Fibroblast of lung (primary cell): ENCODE measurements around the gene RACK1. TPM values are rescaled to one million over a fixed set of nuclear protein-coding genes. Genes with fewer than 3 reads are reported as not detected.
"Not testable (repeated sequence)": the region's sequence is repeated elsewhere in the genome, so short reads cannot be mapped to it uniquely, and the experiment has no call there.

Experiments
- DNase-seq, 2 donors: peaks; one replicate each; pipeline versions ENCODE4 v3.0.0 to v3.0.0-alpha.2; 2010; ENCODE audit warnings: low read depth in 2 of 2
- H2AFZ ChIP-seq: 2 replicates; pipeline ENCODE4 v1.5.1; 2012; ENCODE audit warnings: low read length, control low read depth, inconsistent platforms
- H3K27ac ChIP-seq: 2 replicates; pipeline ENCODE4 v1.5.1; 2011; ENCODE audit warnings: low read length, control low read depth; ENCODE audit not compliant: insufficient read depth
- H3K27me3 ChIP-seq: 2 replicates; pipeline ENCODE4 v1.5.1; 2011; ENCODE audit warnings: mild to moderate bottlenecking, low read length; ENCODE audit not compliant: control insufficient read depth, insufficient read depth
- H3K36me3 ChIP-seq: 2 replicates; pipeline ENCODE4 v1.5.1; 2011; ENCODE audit warnings: low read length; ENCODE audit not compliant: control insufficient read depth, insufficient read depth
- H3K4me1 ChIP-seq: 2 replicates; pipeline ENCODE4 v1.5.1; 2011; ENCODE audit warnings: low read length; ENCODE audit not compliant: control insufficient read depth, insufficient read depth; ENCODE audit errors: extremely low read depth
- H3K4me2 ChIP-seq: 2 replicates; pipeline ENCODE4 v1.5.1; 2011; ENCODE audit warnings: low read length, control low read depth; ENCODE audit not compliant: insufficient read depth; ENCODE audit errors: extremely low read depth
- H3K4me3 ChIP-seq, 4 experiments: fragments of 200-600 bp in 1 of 4; sonication (generic) in 1 of 4; replicated peaks in 1 of 4; 2 replicates each; pipeline ENCODE4 v1.5.1; 2011 to 2016; ENCODE audit warnings: low read length in 4 of 4, low read depth in 3 of 4, mild to moderate bottlenecking in 3 of 4, control low read depth in 2 of 4, inconsistent platforms in 1 of 4, mixed read lengths in 1 of 4; ENCODE audit not compliant: insufficient read depth in 1 of 4; ENCODE audit errors: control extremely low read depth in 1 of 4
- H3K79me2 ChIP-seq: 2 replicates; pipeline ENCODE4 v1.5.1; 2012; ENCODE audit warnings: mild to moderate bottlenecking, low read length, inconsistent platforms; ENCODE audit not compliant: control insufficient read depth, insufficient read depth
- H3K9ac ChIP-seq: 2 replicates; pipeline ENCODE4 v1.5.1; 2011; ENCODE audit warnings: mild to moderate bottlenecking, low read length, control low read depth; ENCODE audit not compliant: insufficient read depth
- H3K9me3 ChIP-seq: 2 replicates; pipeline ENCODE4 v1.5.1; 2012; ENCODE audit warnings: low read depth, low read length; ENCODE audit not compliant: control insufficient read depth, insufficient read depth
- H4K20me1 ChIP-seq: 2 replicates; pipeline ENCODE4 v1.5.1; 2011; ENCODE audit warnings: low read length; ENCODE audit not compliant: control insufficient read depth, insufficient read depth; ENCODE audit errors: extremely low read depth
- CTCF ChIP-seq, 2 donors: IDR thresholded peaks in 1 of 2; conservative IDR thresholded peaks in 1 of 2; 1 replicate in 1 of 2; 2 replicates in 1 of 2; pipeline ENCODE4 v1.5.1; 2011 to 2012; ENCODE audit warnings: low read length in 2 of 2, control low read depth in 1 of 2, inconsistent platforms in 1 of 2, low read depth in 1 of 2, mild to moderate bottlenecking in 1 of 2
- EZH2 ChIP-seq: IDR thresholded peaks from 2 replicates; pipeline ENCODE4 v1.5.1; 2012; ENCODE audit warnings: low read length, control low read depth, mild to moderate bottlenecking; ENCODE audit errors: missing control alignments
- polyA plus RNA-seq, 2 donors: library from polyadenylated mRNA; depleted of rRNA in 1 of 2; stranded (reverse) in 1 of 2; unstranded in 1 of 2; fragments of >200 nt; gene quantifications; 2 replicates each; pipeline ENCODE4 v1.2.1, GENCODE V29; 2011 to 2012; ENCODE audit warnings: missing spikeins in 1 of 2
- total RNA-seq: library from RNA; depleted of rRNA; stranded (reverse); fragments of >200 nt; gene quantifications from 2 replicates; pipeline ENCODE4 v1.2.1, GENCODE V29; 2014

The RACK1 gene
- total and polyA plus RNA-seq, 2 donors (not counting 1 experiment from before 2014, with no cell fraction given): 3,014 to 4,649 TPM

- Histone ChIP-seq H3K4me1 (no peaks in the 10 kb centered on the region), H3K9me3 (no peaks in the 10 kb centered on the region), H3K27ac (no peak overlapping the region), H3K9ac (no peak overlapping the region), H3K36me3 (no peaks in the 10 kb centered on the region), H4K20me1 (no peaks in the 10 kb centered on the region), H3K27me3 (no peaks in the 10 kb centered on the region), H3K79me2 (no peaks in the 10 kb centered on the region), H3K4me2 (no peak overlapping the region), H2AFZ (no peak overlapping the region), H3K4me3 (no peak overlapping the region)
- TF ChIP-seq EZH2: no peak
- TF ChIP-seq CTCF (conservative IDR thresholded peaks at IDR 0.05 in 1 of 2, IDR thresholded peaks at IDR 0.05 in 1 of 2; ENCODE audit: low read depth in 1 of 2, low read length in 2 of 2): no peak
- DNase-seq: no peak
Observed at GRCh38 chr5:181281984-181282316, 38.2 kb upstream of the RACK1 start.

- DNase-seq: no peak
- Histone ChIP-seq H3K79me2 (no peaks in the 10 kb centered on the region), H3K27ac (no peak overlapping the region), H3K27me3 (no peaks in the 10 kb centered on the region), H4K20me1 (no peaks in the 10 kb centered on the region), H3K4me1 (no peaks in the 10 kb centered on the region), H3K4me2 (no peak overlapping the region), H3K9me3 (no peaks in the 10 kb centered on the region), H2AFZ (no peak overlapping the region), H3K9ac (no peak overlapping the region), H3K36me3 (no peaks in the 10 kb centered on the region), H3K4me3 (no peak overlapping the region)
- TF ChIP-seq EZH2: no peak
- TF ChIP-seq CTCF (conservative IDR thresholded peaks at IDR 0.05 in 1 of 2, IDR thresholded peaks at IDR 0.05 in 1 of 2; ENCODE audit: low read depth in 1 of 2, low read length in 2 of 2): no peak
Observed at GRCh38 chr5:181281077-181281983, 37.6 kb upstream of the RACK1 start.

GRCh38 chr5:181280251-181280762 is 36.6 kb upstream of the RACK1 start:
- Histone ChIP-seq H3K27me3 (no peaks in the 10 kb centered on the region), H3K36me3 (no peaks in the 10 kb centered on the region), H3K4me2 (no peak overlapping the region), H3K4me3 (no peak overlapping the region), H3K79me2 (no peaks in the 10 kb centered on the region), H3K27ac (no peak overlapping the region), H3K9me3 (no peaks in the 10 kb centered on the region), H3K4me1 (no peaks in the 10 kb centered on the region), H4K20me1 (no peaks in the 10 kb centered on the region), H3K9ac (no peak overlapping the region), H2AFZ (no peak overlapping the region)
- DNase-seq: no peak
- no peak for TF ChIP-seq CTCF (conservative IDR thresholded peaks at IDR 0.05 in 1 of 2, IDR thresholded peaks at IDR 0.05 in 1 of 2; ENCODE audit: low read depth in 1 of 2, low read length in 2 of 2)

- H3K4me2 ChIP-seq, H3K27me3 ChIP-seq, H4K20me1 ChIP-seq, H3K27ac ChIP-seq, H3K4me3 ChIP-seq, H3K9me3 ChIP-seq, H2AFZ ChIP-seq, H3K9ac ChIP-seq, H3K79me2 ChIP-seq, H3K4me1 ChIP-seq, H3K36me3 ChIP-seq, DNase-seq: not testable (repeated sequence)
Observed at GRCh38 chr5:181273433-181273744, 29.7 kb upstream of the RACK1 start.
